Measurements from ENCODE around the gene TMEM178B.

The TMEM178B gene

GRCh38 chr7:141362580-141363435, 288.9 kb downstream of the TMEM178B start:
- no peak for TF ChIP-seq GABPA (IDR thresholded peaks at IDR 0.05; ENCODE audit: low read depth)
- TF ChIP-seq REST (IDR thresholded peaks at IDR 0.05; ENCODE audit: insufficient replicate concordance, low read depth) = no peak
- TF ChIP-seq CTCF (IDR thresholded peaks at IDR 0.05; ENCODE audit: insufficient read depth, low read length) = no peak
- no peak for TF ChIP-seq SPI1 (IDR thresholded peaks at IDR 0.05; ENCODE audit: borderline replicate concordance, low read depth)
- TF ChIP-seq POLR2AphosphoS5 (IDR thresholded peaks at IDR 0.05; ENCODE audit: low read depth) = no peak

GRCh38 chr7:141363748-141364147, 289.9 kb downstream of the TMEM178B start:
- H3K4me3 ChIP-seq (replicated peaks; ENCODE audit: insufficient read depth, low read length) = no peak overlapping the region

More at GRCh38 chr7:141362580-141363435, 288.9 kb downstream of the TMEM178B start:
- no peak overlapping the region for H3K27ac ChIP-seq (replicated peaks)
- no peak overlapping the region for H3K4me3 ChIP-seq (replicated peaks; ENCODE audit: insufficient read depth, low read length)
- no peak for DNase-seq (ENCODE audit: low read depth in 1 of 2, low spot score in 1 of 2)
- no peaks in the 10 kb centered on the region for H3K27me3 ChIP-seq (ENCODE audit: insufficient read depth, poor library complexity, severe bottlenecking)

More at GRCh38 chr7:141363748-141364147, 289.9 kb downstream of the TMEM178B start:
- Histone ChIP-seq H3K27ac (replicated peaks) (no peak overlapping the region), H3K27me3 (ENCODE audit: insufficient read depth, poor library complexity, severe bottlenecking) (no peaks in the 10 kb centered on the region)
- DNase-seq (ENCODE audit: low read depth in 1 of 2, low spot score in 1 of 2) = no peak
- no peak for TF ChIP-seq REST (IDR thresholded peaks at IDR 0.05; ENCODE audit: insufficient replicate concordance, low read depth)
- TF ChIP-seq CTCF (IDR thresholded peaks at IDR 0.05; ENCODE audit: insufficient read depth, low read length) = no peak
- TF ChIP-seq POLR2AphosphoS5 (IDR thresholded peaks at IDR 0.05; ENCODE audit: low read depth) = no peak
- TF ChIP-seq GABPA (IDR thresholded peaks at IDR 0.05; ENCODE audit: low read depth) = no peak
- TF ChIP-seq SPI1 (IDR thresholded peaks at IDR 0.05; ENCODE audit: borderline replicate concordance, low read depth) = no peak
